Ishikawa (cell line): ENCODE results near the gene C9orf57.

ENCODE experiments used
- CEBPB ChIP-seq: IDR thresholded peaks from 2 replicates; pipeline ENCODE4 v1.6.1; 2012
- EGR1 ChIP-seq: IDR thresholded peaks from 2 replicates; pipeline ENCODE4 v1.6.1; 2012
- EP300 ChIP-seq: IDR thresholded peaks from 2 replicates; pipeline ENCODE4 v1.6.1; 2012; ENCODE audit warnings: borderline replicate concordance
- FOXM1 ChIP-seq: IDR thresholded peaks from 2 replicates; pipeline ENCODE4 v1.6.1; 2012; ENCODE audit warnings: low read depth, borderline replicate concordance
- RAD21 ChIP-seq: IDR thresholded peaks from 2 replicates; pipeline ENCODE4 v1.6.1; 2012; ENCODE audit warnings: low read depth
- REST ChIP-seq: IDR thresholded peaks from 2 replicates; pipeline ENCODE4 v1.6.1; 2012; ENCODE audit warnings: low read depth, mild to moderate bottlenecking
- TAF1 ChIP-seq: IDR thresholded peaks from 2 replicates; pipeline ENCODE4 v1.6.1; 2012; ENCODE audit warnings: low read depth, mild to moderate bottlenecking
- TCF12 ChIP-seq: IDR thresholded peaks from 2 replicates; pipeline ENCODE4 v1.6.1; 2012; ENCODE audit warnings: low read depth
- YY1 ChIP-seq: IDR thresholded peaks from 2 replicates; pipeline ENCODE4 v1.6.1; 2012; ENCODE audit warnings: low read depth
- TF ChIP-seq, protein P1 (sequence below): IDR thresholded peaks from 2 replicates; pipeline ENCODE4 v1.6.1; 2012
- TF ChIP-seq, protein P2 (sequence below): IDR thresholded peaks from 2 replicates; pipeline ENCODE4 v1.6.1; 2012

DNA sequence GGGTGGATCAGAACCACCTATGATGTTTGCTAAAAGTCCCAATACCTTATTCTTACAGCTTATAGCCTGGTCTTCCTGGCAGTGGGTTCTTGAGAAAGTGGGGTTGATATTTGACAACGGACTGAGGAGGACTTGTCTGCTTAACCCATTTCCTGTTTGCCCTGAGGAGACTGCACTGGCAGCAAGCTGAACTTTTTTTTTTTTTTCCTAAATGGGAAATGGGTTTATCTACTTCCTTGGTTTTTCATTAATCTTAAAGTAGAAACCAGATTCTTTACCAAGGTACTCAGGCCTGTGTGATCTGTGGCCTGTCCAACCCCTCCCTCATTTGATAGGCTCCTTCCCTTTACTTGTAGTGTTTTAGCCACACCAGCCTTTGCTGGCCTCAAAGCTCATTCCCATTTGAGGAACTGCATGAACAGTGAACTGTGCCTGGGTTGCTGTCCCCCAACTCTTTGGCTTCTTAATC lies 47.1 kb downstream of the C9orf57 start:
- no peak for TF ChIP-seq FOXM1
- TF ChIP-seq, protein P1, sequence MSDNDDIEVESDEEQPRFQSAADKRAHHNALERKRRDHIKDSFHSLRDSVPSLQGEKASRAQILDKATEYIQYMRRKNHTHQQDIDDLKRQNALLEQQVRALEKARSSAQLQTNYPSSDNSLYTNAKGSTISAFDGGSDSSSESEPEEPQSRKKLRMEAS: no peak
- no peak for TF ChIP-seq YY1
- no peak for TF ChIP-seq EP300
- no peak for TF ChIP-seq CEBPB
- TF ChIP-seq TAF1: no peak
- no peak for TF ChIP-seq TCF12
- no peak for TF ChIP-seq REST
- TF ChIP-seq, protein P2, sequence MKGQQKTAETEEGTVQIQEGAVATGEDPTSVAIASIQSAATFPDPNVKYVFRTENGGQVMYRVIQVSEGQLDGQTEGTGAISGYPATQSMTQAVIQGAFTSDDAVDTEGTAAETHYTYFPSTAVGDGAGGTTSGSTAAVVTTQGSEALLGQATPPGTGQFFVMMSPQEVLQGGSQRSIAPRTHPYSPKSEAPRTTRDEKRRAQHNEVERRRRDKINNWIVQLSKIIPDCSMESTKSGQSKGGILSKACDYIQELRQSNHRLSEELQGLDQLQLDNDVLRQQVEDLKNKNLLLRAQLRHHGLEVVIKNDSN: no peak
- TF ChIP-seq RAD21: no peak
- no peak for TF ChIP-seq EGR1
